ENCODE measurements around the gene GMDS.

Gene GMDS

DNA sequence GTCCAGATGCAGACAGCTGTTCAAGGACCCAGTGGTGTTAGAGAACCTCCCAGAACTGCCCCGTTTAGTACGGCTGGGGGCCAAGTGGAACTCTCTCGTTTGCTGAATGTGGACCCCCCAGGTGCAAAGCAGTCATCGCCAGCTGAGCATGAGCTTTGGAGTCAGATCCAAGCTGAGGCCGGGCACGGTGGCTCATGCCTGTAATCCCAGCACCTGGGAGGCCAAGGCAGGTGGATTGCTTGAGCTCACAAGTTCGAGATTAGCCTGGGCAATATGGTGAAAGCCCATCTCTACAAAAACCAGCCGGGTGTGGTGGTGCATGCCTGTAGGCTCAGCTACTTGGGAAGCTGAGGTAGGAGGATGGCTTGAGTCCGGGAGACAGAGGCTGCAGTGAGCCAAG, 606.0 kb downstream of the GMDS start:
- Histone ChIP-seq H3K27ac (ENCODE audit: low read length) (no peak overlapping the region), H4K20me1 (ENCODE audit: insufficient read depth, low read length) (no peaks in the 10 kb centered on the region), H3K4me1 (ENCODE audit: insufficient read depth, low read length) (no peaks in the 10 kb centered on the region), H3K4me2 (ENCODE audit: insufficient read depth, low read length) (no peak overlapping the region), H3K27me3 (ENCODE audit: insufficient read depth, low read length, poor library complexity) (no peaks in the 10 kb centered on the region), H3K36me3 (ENCODE audit: insufficient read depth, low read length) (no peaks in the 10 kb centered on the region), H3K4me3 (ENCODE audit: low read depth in 1 of 2, low read length in 2 of 2) (no peak overlapping the region), H3K9ac (ENCODE audit: low read depth, low read length) (no peak overlapping the region), H3K79me2 (ENCODE audit: insufficient read depth, low read length) (no peaks in the 10 kb centered on the region), H3K9me3 (ENCODE audit: insufficient read depth, low read length, severe bottlenecking) (no peaks in the 10 kb centered on the region), H2AFZ (ENCODE audit: low read depth, low read length) (no peak overlapping the region)
- ATAC-seq (ENCODE audit: insufficient read depth, low read depth): no peak
- TF ChIP-seq, protein P1, sequence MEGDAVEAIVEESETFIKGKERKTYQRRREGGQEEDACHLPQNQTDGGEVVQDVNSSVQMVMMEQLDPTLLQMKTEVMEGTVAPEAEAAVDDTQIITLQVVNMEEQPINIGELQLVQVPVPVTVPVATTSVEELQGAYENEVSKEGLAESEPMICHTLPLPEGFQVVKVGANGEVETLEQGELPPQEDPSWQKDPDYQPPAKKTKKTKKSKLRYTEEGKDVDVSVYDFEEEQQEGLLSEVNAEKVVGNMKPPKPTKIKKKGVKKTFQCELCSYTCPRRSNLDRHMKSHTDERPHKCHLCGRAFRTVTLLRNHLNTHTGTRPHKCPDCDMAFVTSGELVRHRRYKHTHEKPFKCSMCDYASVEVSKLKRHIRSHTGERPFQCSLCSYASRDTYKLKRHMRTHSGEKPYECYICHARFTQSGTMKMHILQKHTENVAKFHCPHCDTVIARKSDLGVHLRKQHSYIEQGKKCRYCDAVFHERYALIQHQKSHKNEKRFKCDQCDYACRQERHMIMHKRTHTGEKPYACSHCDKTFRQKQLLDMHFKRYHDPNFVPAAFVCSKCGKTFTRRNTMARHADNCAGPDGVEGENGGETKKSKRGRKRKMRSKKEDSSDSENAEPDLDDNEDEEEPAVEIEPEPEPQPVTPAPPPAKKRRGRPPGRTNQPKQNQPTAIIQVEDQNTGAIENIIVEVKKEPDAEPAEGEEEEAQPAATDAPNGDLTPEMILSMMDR (IDR thresholded peaks at IDR 0.05; ENCODE audit: borderline replicate concordance, extremely low read depth, low read length, poor library complexity, severe bottlenecking): no peak
- TF ChIP-seq EZH2 (IDR thresholded peaks at IDR 0.05; ENCODE audit: borderline replicate concordance, low read depth, low read length, severe bottlenecking): no peak
- DNase-seq: no peak

DNA sequence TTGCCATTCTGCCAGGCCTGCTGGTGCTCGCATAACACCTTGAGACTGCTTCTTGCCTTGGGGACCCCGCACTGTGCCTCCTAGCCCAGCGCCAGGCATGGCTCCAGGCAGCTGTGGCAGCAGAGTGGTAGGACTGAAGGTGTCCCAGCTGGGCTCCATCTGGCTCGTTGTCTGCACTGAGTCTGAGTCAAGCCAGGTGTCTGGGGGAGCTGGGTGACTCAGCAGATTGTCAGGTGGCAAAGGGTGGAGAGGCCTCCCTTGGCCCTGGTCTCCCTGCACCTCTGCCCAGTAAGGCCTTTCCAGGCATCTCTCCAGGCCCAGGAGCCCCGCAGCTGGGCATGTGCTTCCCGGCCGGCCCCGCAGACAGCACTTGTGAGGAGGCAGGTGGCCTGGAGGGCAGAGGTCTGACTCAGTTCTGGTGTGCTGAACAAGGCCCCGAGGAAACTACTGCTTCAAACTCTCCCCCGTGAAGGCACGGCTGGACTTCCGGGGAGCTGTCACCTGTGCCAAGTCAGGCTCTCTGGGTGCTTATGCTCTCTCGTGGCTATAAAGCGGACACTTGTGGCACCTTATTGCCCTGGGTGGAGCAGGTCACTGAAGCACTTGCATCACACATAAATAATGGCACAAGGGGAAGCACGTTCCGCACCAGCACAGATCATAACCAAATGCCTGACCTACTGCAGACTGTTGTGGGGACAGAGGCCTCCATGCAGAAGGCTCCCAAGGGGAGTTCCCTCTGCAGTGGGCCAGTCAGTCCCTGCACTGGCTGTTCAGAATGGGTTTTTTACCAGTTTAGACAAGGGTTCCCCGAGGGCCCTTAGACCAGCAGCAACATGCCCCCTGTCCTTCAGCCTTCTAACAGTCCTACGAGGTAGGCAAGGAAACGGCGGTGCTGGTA, 608.2 kb downstream of the GMDS start:
- DNase-seq (peak; percentile 18), ATAC-seq (ENCODE audit: insufficient read depth, low read depth) (peak; percentile 56)
- no peak overlapping the region for H3K9ac ChIP-seq (ENCODE audit: low read depth, low read length)
- no peaks in the 10 kb centered on the region for H3K36me3 ChIP-seq (ENCODE audit: insufficient read depth, low read length)
- no peaks in the 10 kb centered on the region for H3K79me2 ChIP-seq (ENCODE audit: insufficient read depth, low read length)
- no peaks in the 10 kb centered on the region for H3K27me3 ChIP-seq (ENCODE audit: insufficient read depth, low read length, poor library complexity)
- no peaks in the 10 kb centered on the region for H4K20me1 ChIP-seq (ENCODE audit: insufficient read depth, low read length)
- no peak for TF ChIP-seq EZH2 (IDR thresholded peaks at IDR 0.05; ENCODE audit: borderline replicate concordance, low read depth, low read length, severe bottlenecking)
- TF ChIP-seq, protein P1 (IDR thresholded peaks at IDR 0.05; ENCODE audit: borderline replicate concordance, extremely low read depth, low read length, poor library complexity, severe bottlenecking): no peak
- no peak overlapping the region for H3K4me3 ChIP-seq (ENCODE audit: low read depth in 1 of 2, low read length in 2 of 2)
- H3K4me1 ChIP-seq (ENCODE audit: insufficient read depth, low read length): no peaks in the 10 kb centered on the region
- H3K27ac ChIP-seq (ENCODE audit: low read length): no peak overlapping the region
- no peaks in the 10 kb centered on the region for H3K9me3 ChIP-seq (ENCODE audit: insufficient read depth, low read length, severe bottlenecking)
- H2AFZ ChIP-seq (ENCODE audit: low read depth, low read length): no peak overlapping the region
- H3K4me2 ChIP-seq (ENCODE audit: insufficient read depth, low read length): no peak overlapping the region

GRCh38 chr6:1636272-1636825, 609.1 kb downstream of the GMDS start:
- no peak overlapping the region for H3K9ac ChIP-seq (ENCODE audit: low read depth, low read length)
- TF ChIP-seq, protein P1 (IDR thresholded peaks at IDR 0.05; ENCODE audit: borderline replicate concordance, extremely low read depth, low read length, poor library complexity, severe bottlenecking): no peak
- no peak for TF ChIP-seq EZH2 (IDR thresholded peaks at IDR 0.05; ENCODE audit: borderline replicate concordance, low read depth, low read length, severe bottlenecking)
- no peaks in the 10 kb centered on the region for H3K79me2 ChIP-seq (ENCODE audit: insufficient read depth, low read length)
- no peak overlapping the region for H3K4me3 ChIP-seq (ENCODE audit: low read depth in 1 of 2, low read length in 2 of 2)
- H3K4me2 ChIP-seq (ENCODE audit: insufficient read depth, low read length): no peak overlapping the region
- no peaks in the 10 kb centered on the region for H3K9me3 ChIP-seq (ENCODE audit: insufficient read depth, low read length, severe bottlenecking)
- no peak overlapping the region for H2AFZ ChIP-seq (ENCODE audit: low read depth, low read length)
- no peaks in the 10 kb centered on the region for H3K36me3 ChIP-seq (ENCODE audit: insufficient read depth, low read length)
- ATAC-seq (ENCODE audit: insufficient read depth, low read depth) (no peak), DNase-seq (no peak)
- H3K27ac ChIP-seq (ENCODE audit: low read length): no peak overlapping the region
- H4K20me1 ChIP-seq (ENCODE audit: insufficient read depth, low read length): no peaks in the 10 kb centered on the region
- H3K4me1 ChIP-seq (ENCODE audit: insufficient read depth, low read length): no peaks in the 10 kb centered on the region
- H3K27me3 ChIP-seq (ENCODE audit: insufficient read depth, low read length, poor library complexity): no peaks in the 10 kb centered on the region

Measured in DND-41 (cell line).